MCF 10A (cell line): Measurements from ENCODE around the gene OAT. TPM values are rescaled to one million over a fixed set of nuclear protein-coding genes. Genes with fewer than 3 reads are reported as not detected.

Experiments used
- BruUV-seq: library from RNA; stranded (reverse); fragments of 400-500 nt; replicated peaks from 2 replicates; lab custom pipeline; 2021; lab: Mats Ljungman, UMichigan
- CTCF ChIA-PET: fragments of 300-600 bp; sonication (Branson Sonifier 250); formaldehyde crosslinking; extraction: SDS; loops from one replicate; lab custom pipeline; 2021; ENCODE audit warnings: antibody characterized with exemption, inconsistent platforms; lab: Yijun Ruan, JAX
- POLR2A ChIA-PET: fragments of 300-600, 350-650 bp; sonication (Branson Sonifier 250); formaldehyde crosslinking; extraction: SDS; loops from one replicate; lab custom pipeline; 2020; ENCODE audit warnings: antibody characterized with exemption, inconsistent platforms; lab: Yijun Ruan, JAX
- DNase-seq: peaks from one replicate; pipeline ENCODE4 v3.0.0-alpha.2; 2018; ENCODE audit not compliant: unreplicated experiment
- H3K27ac Mint-ChIP-seq: one replicate; pipeline ENCODE4 v1.8.0; 2022; ENCODE audit warnings: mild to moderate bottlenecking, low read depth, mixed read lengths; ENCODE audit not compliant: unreplicated experiment
- H3K27me3 Mint-ChIP-seq: one replicate; pipeline ENCODE4 v1.8.0; 2022; ENCODE audit warnings: mixed read lengths; ENCODE audit not compliant: insufficient read depth, unreplicated experiment
- H3K36me3 Mint-ChIP-seq: one replicate; pipeline ENCODE4 v1.8.0; 2022; ENCODE audit warnings: mild to moderate bottlenecking, moderate library complexity, mixed read lengths; ENCODE audit not compliant: insufficient read depth, unreplicated experiment
- H3K4me1 Mint-ChIP-seq: one replicate; pipeline ENCODE4 v1.8.0; 2022; ENCODE audit warnings: mixed read lengths; ENCODE audit not compliant: insufficient read depth, unreplicated experiment
- H3K4me3 Mint-ChIP-seq: one replicate; pipeline ENCODE4 v1.8.0; 2022; ENCODE audit warnings: mild to moderate bottlenecking, moderate library complexity, mixed read lengths; ENCODE audit not compliant: unreplicated experiment
- H3K9me3 Mint-ChIP-seq: one replicate; pipeline ENCODE4 v1.8.0; 2022; ENCODE audit warnings: mixed read lengths; ENCODE audit not compliant: unreplicated experiment
- intact Hi-C: fragments of 100-400 bp; cut with micrococcal nuclease; formaldehyde crosslinking; loops from 2 replicates; pipeline ENCODE4 v1.14.1; 2022
- total RNA-seq: library from RNA; stranded (reverse); gene quantifications from 2 replicates; pipeline ENCODE4 v1.2.3, GENCODE V29; 2022
- TF ChIP-seq, protein P1 (sequence below): fragments of 200-600 bp; IDR thresholded peaks from one replicate; pipeline ENCODE4 v1.8.0; 2022; ENCODE audit warnings: antibody characterized with exemption, mild to moderate bottlenecking; ENCODE audit not compliant: unreplicated experiment

OAT gene
- total RNA-seq, 1 experiment from 2014 or later: 68.1 TPM

DNA sequence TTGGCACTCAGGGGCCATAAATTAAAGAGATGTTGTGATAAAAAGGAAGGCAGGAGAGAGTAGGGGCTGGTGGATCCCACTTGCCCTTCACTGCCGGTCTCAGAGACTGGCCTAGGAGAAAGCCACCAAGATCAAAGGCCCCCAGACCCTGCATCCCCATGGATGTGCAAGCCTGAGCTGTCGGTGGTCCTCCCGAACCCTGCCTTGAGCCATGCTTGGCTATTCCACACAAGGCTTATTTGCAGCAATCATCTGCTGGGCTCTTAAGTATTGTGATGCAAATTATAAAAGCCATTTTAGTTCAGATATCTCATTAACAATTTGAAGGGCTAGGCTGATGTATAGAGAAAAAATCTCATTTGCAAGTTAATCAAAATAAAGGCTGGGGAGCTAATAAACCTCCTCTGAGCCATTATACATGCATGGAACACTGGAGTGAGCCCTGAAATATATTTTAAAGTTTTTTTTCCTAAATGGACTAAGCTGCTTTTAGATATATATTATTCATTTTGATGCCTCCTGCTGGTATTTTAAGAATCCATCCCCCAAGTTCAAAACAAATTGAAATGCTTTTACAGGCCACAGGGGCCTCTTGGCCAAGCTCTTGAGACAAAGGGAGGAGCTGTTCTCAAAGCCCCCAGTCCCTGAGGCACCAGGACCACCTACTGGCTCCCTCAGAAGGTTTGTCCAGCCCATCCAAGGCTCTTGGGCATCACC lies 28.1 kb downstream of the OAT start:
- DNase-seq: no peak
- TF ChIP-seq, protein P1, sequence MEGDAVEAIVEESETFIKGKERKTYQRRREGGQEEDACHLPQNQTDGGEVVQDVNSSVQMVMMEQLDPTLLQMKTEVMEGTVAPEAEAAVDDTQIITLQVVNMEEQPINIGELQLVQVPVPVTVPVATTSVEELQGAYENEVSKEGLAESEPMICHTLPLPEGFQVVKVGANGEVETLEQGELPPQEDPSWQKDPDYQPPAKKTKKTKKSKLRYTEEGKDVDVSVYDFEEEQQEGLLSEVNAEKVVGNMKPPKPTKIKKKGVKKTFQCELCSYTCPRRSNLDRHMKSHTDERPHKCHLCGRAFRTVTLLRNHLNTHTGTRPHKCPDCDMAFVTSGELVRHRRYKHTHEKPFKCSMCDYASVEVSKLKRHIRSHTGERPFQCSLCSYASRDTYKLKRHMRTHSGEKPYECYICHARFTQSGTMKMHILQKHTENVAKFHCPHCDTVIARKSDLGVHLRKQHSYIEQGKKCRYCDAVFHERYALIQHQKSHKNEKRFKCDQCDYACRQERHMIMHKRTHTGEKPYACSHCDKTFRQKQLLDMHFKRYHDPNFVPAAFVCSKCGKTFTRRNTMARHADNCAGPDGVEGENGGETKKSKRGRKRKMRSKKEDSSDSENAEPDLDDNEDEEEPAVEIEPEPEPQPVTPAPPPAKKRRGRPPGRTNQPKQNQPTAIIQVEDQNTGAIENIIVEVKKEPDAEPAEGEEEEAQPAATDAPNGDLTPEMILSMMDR: no peak
- peaks cover 5% of the 10 kb centered on the region for H3K36me3 Mint-ChIP-seq
- no peak overlapping the region for H3K27ac Mint-ChIP-seq
- no peaks in the 10 kb centered on the region for H3K9me3 Mint-ChIP-seq
- BruUV-seq: no TSS peak
- no peak overlapping the region for H3K4me3 Mint-ChIP-seq
- no peaks in the 10 kb centered on the region for H3K27me3 Mint-ChIP-seq
- ChIA-PET CTCF (interaction anchor here (0.6 to 13.6 kb wide), 14 partner anchors 10 to 808 kb away, joined by 3 to 306 read pairs (median 8); no protein-coding TSS in a partner anchor), POLR2A (interaction anchor here (1.5 to 4.7 kb wide), 3 partner anchors 27 to 395 kb away, joined by 4 to 52 read pairs (median 8); no protein-coding TSS in a partner anchor)
- intact Hi-C loops: no loop called here
- peaks cover 11% of the 10 kb centered on the region for H3K4me1 Mint-ChIP-seq

DNA sequence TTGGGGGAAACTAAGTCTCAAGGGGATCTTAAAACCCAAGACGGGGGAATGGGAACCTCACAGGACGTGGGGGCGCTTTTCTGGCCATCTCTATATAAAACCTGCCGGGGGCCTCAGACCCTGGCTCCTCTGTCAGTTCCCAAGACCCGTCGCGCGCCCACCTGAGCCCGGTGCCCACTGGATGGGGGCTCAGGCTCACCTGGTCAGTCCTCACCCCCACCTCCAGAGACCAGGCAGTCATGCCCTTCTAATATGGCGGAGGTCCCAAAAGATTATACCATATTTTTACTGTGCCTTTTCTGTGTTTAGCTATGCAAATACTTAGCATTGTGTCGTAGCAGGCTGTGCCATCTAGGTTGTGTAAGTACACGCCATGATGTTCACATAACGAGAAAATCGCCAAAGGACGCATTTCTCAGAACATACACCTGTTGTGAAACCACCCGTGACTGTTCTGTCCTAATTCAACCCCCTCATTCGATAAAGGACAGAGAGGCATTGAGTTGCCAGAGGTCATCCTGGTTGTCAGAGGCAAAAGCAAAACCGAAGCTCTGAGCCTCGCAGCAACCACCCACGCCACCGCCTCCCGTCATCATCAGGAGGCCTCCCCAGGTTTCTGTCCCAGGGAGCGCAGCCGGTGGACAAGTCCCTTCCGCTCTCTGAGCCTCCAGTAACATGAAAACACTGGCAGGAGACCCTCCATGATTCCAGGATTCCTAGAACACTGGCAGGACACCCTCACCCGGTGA lies 28.9 kb downstream of the OAT start:
- Mint-ChIP-seq H3K4me3 (no peak overlapping the region), H3K9me3 (no peaks in the 10 kb centered on the region), H3K36me3 (no peaks in the 10 kb centered on the region), H3K4me1 (peaks cover 6% of the 10 kb centered on the region), H3K27me3 (no peaks in the 10 kb centered on the region), H3K27ac (no peak overlapping the region)
- CTCF ChIA-PET: interaction anchor here (0.6 to 13.6 kb wide), 45 partner anchors 9 to 807 kb away, joined by 3 to 306 read pairs (median 4); no protein-coding TSS in a partner anchor
- intact Hi-C loops: loop anchor here (1.0 kb wide), 3 partner anchors 130 to 807 kb away; no protein-coding TSS in a partner anchor
- POLR2A ChIA-PET: interaction anchor here (0.7 to 4.7 kb wide), 6 partner anchors 11 to 394 kb away, joined by 3 to 52 read pairs (median 4); no protein-coding TSS in a partner anchor
- no peak for DNase-seq
- BruUV-seq: no TSS peak
- TF ChIP-seq, protein P1: no peak

DNA sequence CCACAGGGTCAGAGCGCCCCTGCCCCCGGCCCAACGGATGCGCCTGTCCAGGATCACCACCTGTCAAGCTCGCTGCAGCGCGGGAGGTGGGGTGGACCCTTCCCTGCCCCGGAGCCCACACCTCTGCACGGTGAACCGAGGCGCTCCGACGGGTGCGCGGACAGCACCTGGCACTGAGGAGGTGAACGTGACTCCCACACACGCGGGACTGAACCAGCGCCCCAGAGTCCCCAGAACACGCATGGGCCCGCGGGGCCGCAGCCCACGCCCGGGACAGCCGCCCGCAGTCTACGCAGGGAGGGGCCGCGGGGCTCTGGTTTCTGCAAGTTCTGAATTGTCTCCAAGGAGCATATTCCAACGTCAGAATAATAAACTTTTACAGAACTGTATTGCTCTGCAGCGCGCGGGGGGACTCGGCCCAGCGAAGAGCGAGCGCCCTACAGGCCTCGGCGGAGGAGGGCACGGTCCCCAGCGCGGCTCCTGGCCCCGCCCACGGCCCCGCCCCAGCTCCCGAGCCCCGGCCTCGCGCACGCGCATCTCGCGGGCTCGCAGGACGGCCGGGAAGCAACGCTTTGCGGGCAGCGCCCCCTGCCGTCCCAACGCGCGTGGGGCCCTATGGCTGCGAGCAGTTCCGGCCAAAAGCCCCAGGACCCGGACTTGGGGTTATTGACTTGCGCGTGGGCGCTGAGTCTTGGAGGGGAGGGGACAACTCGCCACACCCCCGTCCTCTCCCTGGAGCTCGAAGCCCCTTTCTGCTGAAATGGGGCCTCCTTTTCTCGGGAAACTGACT lies 29.7 kb downstream of the OAT start:
- ChIA-PET CTCF (interaction anchor here (0.6 to 13.6 kb wide), 61 partner anchors 8 to 1435 kb away, joined by 3 to 306 read pairs (median 4); partner anchors contain the start of genes CHST15 and OAT), POLR2A (interaction anchor here (0.7 to 4.7 kb wide), 5 partner anchors 93 to 393 kb away, joined by 3 to 52 read pairs (median 4); no protein-coding TSS in a partner anchor)
- Mint-ChIP-seq H3K27ac (no peak overlapping the region), H3K4me3 (no peak overlapping the region), H3K4me1 (no peaks in the 10 kb centered on the region), H3K9me3 (no peaks in the 10 kb centered on the region), H3K27me3 (no peaks in the 10 kb centered on the region), H3K36me3 (no peaks in the 10 kb centered on the region)
- BruUV-seq: no TSS peak
- peak; percentile 83 for DNase-seq
- TF ChIP-seq, protein P1: peak; percentile 92
- intact Hi-C loops: loop anchor here (1.0 kb wide), 3 partner anchors 130 to 807 kb away; no protein-coding TSS in a partner anchor
